OCI-M2 (cell line): ENCODE results near the gene ZCCHC14.
"Not testable (repeated sequence)": the region's sequence is repeated elsewhere in the genome, so short reads cannot be mapped to it uniquely, and the experiment has no call there.

ENCODE experiments used
- DNase-seq: peaks from one replicate; lab custom pipeline; 2025; ENCODE audit not compliant: unreplicated experiment; lab: John Stamatoyannopoulos, UW

Gene ZCCHC14

DNA sequence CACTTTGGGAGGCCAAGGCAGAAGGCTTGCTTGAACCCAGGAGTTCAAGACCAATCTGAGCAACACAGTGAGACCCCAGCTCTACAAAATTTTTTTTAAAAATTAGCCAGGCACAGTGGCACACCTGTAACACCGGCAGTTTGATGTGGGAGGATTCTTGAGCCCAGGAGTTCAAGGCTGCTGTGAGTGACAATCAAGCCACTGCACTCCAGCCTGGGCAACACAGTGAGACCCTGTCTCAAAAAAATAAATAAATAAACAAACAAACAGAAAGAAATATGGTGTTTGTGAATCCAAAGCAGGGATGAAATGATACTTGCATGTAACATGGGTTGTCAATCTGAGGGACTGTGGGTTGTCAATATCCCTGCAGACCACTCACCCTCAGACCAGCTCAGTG is 125.9 kb downstream of the ZCCHC14 start:
- DNase-seq: no peak

GRCh38 chr16:87366288-87366687 is 126.5 kb downstream of the ZCCHC14 start:
- no peak for DNase-seq

DNA sequence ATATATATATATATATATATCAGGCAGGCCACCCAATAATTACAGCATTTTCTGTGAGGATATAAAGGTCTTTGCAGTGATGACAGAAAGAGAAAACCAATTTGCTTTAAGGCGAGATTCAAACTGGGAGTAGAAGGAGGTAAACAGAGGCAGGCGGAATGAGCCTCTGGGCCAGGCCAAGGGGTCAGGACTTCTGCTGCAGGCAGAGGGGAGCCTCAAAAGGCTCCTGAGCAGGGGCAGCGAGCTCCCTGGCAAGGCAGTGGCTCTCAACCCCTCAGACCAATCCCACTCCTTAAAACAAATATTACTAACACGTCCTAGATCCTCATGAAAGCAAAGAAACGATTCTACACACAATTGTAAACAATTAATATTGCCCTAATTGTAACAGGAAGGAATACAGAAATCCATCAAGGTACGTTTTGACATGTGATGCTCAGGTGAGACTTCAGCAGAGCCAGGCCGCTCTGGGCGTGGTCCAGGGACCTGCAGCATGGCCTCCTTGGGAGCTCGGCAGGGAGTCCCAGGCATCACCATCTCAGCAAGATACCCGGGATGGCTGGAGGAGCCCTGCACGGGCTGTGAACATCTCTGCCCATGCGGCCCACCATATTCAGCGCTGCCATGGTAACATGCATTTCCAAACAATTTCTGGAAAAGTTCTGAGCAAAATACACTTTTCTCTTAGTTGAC is 127.7 kb downstream of the ZCCHC14 start:
- DNase-seq: no peak

DNA sequence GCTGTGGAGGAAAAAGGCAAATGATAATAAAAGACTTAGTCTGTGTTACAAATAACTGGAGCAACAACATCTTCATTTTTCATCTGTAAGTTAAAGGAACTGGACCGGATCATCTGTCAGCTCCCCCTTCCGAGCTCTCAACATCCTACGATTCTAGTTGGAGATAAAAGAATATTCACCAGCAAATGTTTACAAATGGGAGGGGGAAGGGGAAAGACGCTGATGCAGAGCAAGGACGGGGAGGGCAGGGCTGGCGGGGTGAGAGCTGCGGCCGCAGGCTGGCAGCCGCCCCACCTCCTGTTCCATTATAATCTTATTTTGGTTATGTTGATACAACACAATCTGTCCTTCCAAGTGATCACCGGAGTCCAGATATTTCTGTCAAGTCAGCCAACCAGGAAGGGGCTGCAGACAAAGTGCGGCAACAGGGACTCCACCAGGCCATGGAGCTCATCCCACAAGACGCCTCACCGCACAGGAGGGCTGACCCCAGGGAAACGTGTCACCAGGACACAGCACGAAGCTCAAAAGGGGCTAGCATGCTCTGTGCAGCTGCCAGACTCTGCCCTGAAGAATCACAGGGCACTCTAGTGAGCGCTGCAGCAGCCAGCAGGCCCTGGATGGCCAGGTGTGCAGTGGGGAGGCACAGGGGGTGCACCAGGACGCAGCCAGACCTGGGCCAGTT is 128.9 kb downstream of the ZCCHC14 start:
- DNase-seq: no peak

GRCh38 chr16:87362828-87363559 is 129.8 kb downstream of the ZCCHC14 start:
- DNase-seq: not testable (repeated sequence)

GRCh38 chr16:87361916-87362619 is 130.8 kb downstream of the ZCCHC14 start:
- DNase-seq: no peak

- no peak for DNase-seq
These were observed 131.8 kb downstream of the ZCCHC14 start for GRCh38 chr16:87360862-87361610.

DNA sequence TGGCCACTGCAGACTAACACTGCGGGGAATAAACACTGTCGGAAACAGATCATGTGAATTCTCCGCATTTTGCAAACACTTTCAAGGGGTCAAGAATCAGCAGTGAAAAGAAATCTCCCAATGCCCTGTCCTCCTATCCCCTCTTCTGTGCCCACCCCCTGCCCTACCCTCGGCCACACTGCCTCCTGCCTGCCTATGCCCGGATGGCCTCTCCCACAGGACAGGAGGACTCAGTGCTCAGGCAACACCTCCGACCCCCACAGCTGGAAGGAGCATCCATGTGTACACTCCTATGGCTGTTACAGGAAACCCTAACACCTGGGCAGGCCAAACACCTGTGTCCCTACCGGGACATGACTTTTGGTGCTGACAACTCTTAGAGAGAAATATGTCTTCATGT is 133.7 kb downstream of the ZCCHC14 start:
- no peak for DNase-seq

DNA sequence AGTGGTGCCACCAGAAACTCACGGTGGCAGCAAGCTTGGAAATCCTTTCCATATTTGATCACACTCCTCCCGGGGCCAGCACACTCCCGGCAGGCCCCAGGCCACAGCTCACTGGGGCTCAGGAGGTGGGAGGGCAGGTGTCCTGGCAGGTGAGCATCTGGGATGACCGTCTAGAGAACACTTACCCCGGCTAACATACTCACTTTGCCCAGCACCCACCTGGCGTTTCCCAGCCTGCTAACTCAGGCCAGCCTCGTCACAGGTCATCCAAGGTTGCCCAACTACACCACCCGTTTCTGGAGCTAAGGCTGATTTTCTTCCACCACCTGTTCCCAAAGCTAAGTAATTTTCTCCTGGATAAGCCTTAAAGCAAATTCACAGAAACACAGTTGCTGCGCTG is 134.1 kb downstream of the ZCCHC14 start:
- DNase-seq: no peak

- no peak for DNase-seq
These were observed 134.6 kb downstream of the ZCCHC14 start for GRCh38 chr16:87358250-87358649.

GRCh38 chr16:87356491-87356853 is 136.4 kb downstream of the ZCCHC14 start:
- no peak for DNase-seq
